Lower leg skin (tissue), 4 donors: ENCODE data around the gene FRAT1. TPM values are rescaled to one million over a fixed set of nuclear protein-coding genes. Genes with fewer than 3 reads are reported as not detected.
A peak's percentile ranks its signal among the peaks of the same experiment; 100 is the strongest.
"Not testable (repeated sequence)": the region's sequence is repeated elsewhere in the genome, so short reads cannot be mapped to it uniquely, and the experiment has no call there.

Source experiments
- DNase-seq, 2 donors: peaks; one replicate each; pipeline ENCODE4 v3.0.0-alpha.2; 2019; ENCODE audit warnings: low spot score in 2 of 2
- H3K4me3 ChIP-seq: fragments of 200-600 bp; sonication (generic); 2 replicates; pipeline ENCODE4 v1.5.1; 2017; ENCODE audit warnings: mild to moderate bottlenecking, low read depth; ENCODE audit not compliant: poor library complexity, severe bottlenecking
- POLR2A ChIP-seq, 2 donors: fragments of 450-650 bp; IDR thresholded peaks; one replicate each; pipeline ENCODE4 v1.6.1; 2016 to 2017; ENCODE audit warnings: antibody characterized with exemption in 2 of 2, mild to moderate bottlenecking in 1 of 2, moderate library complexity in 1 of 2
- WGBS, 2 donors: methylation state at CpG; one replicate each; pipeline ENCODE4 v1.1.5; 2018; 5-methylcytosine and 5-hydroxymethylcytosine counted together
- intact Hi-C: fragments of 100-400 bp; cut with DNase I; formaldehyde crosslinking; loops from one replicate; pipeline ENCODE4 v1.15.0; 2023; ENCODE audit warnings: low total_unique reads
- total RNA-seq, 4 donors: library from RNA; depleted of rRNA; stranded (reverse); fragments of >200 nt; gene quantifications; one replicate each; pipeline ENCODE4 v1.1.0, GENCODE V29; 2016
- TF ChIP-seq, protein P1 (sequence below), 3 donors: fragments of 450-650 bp; IDR thresholded peaks; one replicate each; pipeline ENCODE4 v1.5.1; 2016; ENCODE audit warnings: antibody characterized with exemption in 3 of 3, mild to moderate bottlenecking in 3 of 3, moderate library complexity in 2 of 3

FRAT1 gene
- total RNA-seq, 4 donors from 2014 or later = 4.6 to 16.9 (median 9.4) TPM

DNA sequence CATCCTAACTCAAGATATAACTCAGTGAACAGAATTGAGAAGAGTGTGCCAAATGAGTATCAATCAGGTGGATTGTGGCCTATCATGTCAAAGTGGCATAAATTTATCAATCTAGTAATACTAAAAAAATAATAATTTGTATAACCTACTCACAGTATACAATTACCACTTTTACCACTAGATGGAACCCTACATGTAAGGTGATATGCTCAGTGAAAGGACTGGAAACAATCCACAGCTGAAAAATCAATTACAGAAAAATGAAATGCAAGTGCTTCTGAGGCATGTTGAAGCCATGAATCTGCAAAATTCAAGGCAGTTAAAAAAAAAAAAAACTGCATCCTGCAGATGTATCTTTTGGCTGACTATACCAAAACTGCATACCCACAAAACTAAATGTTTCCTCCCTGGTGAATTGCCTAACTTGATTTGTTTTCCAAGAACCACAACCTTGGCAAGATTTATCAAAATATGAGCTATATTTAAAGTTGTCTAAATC, 40.5 kb upstream of the FRAT1 start:
- TF ChIP-seq, protein P1, sequence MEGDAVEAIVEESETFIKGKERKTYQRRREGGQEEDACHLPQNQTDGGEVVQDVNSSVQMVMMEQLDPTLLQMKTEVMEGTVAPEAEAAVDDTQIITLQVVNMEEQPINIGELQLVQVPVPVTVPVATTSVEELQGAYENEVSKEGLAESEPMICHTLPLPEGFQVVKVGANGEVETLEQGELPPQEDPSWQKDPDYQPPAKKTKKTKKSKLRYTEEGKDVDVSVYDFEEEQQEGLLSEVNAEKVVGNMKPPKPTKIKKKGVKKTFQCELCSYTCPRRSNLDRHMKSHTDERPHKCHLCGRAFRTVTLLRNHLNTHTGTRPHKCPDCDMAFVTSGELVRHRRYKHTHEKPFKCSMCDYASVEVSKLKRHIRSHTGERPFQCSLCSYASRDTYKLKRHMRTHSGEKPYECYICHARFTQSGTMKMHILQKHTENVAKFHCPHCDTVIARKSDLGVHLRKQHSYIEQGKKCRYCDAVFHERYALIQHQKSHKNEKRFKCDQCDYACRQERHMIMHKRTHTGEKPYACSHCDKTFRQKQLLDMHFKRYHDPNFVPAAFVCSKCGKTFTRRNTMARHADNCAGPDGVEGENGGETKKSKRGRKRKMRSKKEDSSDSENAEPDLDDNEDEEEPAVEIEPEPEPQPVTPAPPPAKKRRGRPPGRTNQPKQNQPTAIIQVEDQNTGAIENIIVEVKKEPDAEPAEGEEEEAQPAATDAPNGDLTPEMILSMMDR (IDR thresholded peaks at IDR 0.05) = peak in 1 of 3 donors; percentile 22
- no peak for TF ChIP-seq POLR2A (IDR thresholded peaks at IDR 0.05)
- intact Hi-C loops = loop anchor here (10.0 kb wide), 1 partner anchor 56 kb away; the partner anchor contains the start of gene FRAT2
- DNase-seq = no peak
- H3K4me3 ChIP-seq = no peak overlapping the region

DNA sequence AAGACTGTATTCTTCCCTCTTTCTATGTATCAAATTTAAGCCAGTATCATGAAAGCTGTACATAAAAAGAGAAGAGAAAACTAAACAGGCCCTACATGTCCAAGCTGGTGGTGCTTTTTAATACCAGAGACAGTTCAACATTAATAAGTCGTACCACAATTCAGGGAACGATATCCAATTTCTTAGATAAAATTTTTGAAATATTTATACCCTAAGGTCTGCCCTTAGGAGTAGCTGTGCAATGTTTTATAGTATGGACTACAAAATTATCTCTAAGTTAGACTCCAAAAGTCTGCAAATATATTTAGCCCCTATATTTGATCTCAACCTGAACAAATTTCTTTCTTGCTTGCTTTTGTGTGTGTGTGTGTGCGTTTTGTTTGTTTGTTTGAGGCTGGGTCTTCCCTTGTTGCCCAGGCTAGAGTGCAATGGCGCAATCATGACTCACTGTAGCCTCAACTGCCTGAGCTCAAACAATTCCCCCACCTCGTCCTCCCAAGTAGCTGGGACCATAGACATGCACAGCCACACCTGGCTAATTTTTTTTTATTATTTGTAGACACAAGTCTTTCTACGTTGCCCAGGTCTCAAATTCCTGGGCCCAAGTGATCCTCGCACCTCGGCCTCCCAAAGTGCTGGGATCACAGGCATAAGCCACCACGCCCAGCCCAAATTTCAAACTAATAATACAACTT, 39.8 kb upstream of the FRAT1 start:
- DNase-seq = peak in 1 of 2 donors; percentile 76
- WGBS, 2 donors = 64 to 68% methylated on average over 9 of the region's 9 CpGs
- H3K4me3 ChIP-seq = no peak overlapping the region
- intact Hi-C loops = loop anchor here (10.0 kb wide), 1 partner anchor 56 kb away; the partner anchor contains the start of gene FRAT2
- TF ChIP-seq, protein P1 (IDR thresholded peaks at IDR 0.05) = no peak
- no peak for TF ChIP-seq POLR2A (IDR thresholded peaks at IDR 0.05)

DNA sequence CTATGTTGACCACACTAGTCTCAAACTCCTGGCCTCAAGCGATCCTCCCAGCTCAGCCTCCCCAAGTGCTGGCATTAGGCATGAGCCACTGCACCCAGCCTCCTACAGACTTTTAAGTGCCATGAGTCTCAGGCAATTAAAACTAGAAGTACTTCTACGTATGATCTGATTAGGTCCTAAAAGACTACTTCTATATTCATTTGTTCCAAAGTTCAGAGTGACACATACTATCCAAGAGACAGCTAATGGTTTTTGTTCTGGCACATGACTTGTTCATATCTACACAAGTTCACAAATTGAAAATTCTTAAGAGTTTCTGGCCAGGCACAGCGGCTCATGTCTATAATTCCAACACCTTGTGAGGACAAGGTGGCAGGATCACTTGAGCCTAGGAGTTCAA, 38.3 kb upstream of the FRAT1 start:
- intact Hi-C loops = no loop called here
- TF ChIP-seq, protein P1 (IDR thresholded peaks at IDR 0.05) = no peak
- TF ChIP-seq POLR2A (IDR thresholded peaks at IDR 0.05) = no peak
- peak in 1 of 2 donors; percentile 26 for DNase-seq
- H3K4me3 ChIP-seq = no peak overlapping the region
- 65 to 89% methylated on average over 3 of the region's 3 CpGs for WGBS, 2 donors

DNA sequence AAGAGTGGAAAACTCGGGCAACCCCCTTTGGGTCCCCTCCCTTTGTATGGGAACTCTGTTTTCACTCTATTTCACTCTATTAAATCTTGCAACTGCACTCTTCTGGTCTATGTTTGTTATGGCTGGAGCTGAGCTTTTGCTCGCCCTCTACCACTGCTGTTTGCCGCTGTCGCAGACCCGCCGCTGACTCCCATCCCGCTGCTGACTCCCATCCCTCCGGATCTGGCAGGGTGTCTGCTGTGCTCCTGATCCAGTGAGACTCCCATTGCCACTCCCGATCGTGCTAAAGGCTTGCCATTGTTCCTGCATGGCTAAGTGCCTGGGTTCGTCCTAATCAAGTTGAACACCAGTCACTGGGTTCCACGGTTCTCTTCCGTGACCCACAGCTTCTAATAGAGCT, 29.0 kb upstream of the FRAT1 start:
- peak in 1 of 2 donors; percentile 65 for DNase-seq
- intact Hi-C loops = not testable (repeated sequence)
- WGBS, 2 donors = 91 to 92% methylated on average over 13 of the region's 13 CpGs

DNA sequence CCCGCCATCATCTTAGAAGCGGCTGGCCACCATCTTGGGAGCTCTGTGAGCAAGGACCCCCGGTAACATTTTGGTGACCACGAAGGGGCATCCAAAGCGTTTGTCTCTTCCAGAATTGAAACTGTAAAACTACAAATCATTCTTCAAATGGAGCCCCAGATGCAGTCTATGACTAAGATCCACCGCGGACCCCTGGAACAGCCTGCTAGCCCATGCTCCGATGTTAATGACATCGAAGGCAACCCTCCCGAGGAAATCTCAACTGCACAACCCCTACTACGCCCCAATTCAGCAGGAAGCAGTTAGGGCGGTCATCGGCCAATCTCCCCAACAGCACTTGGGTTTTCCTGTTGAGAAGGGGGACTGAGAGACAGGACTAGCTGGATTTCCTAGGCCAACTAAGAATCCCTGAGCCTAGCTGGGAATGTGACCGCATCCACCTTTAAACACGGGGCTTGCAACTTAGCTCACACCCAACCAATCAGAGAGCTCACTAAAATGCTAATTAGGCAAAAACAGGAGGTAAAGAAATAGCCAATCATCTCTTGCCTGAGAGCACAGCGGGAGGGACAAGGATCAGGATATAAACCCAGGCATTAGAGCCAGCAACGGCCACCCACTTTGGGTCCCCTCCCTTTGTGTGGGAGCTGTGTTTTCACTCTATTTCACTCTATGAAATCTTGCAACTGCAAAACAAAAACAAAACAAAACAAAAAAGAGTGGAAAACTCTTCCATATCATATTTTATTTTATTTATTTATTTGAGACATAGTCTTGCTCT, 28.3 kb upstream of the FRAT1 start:
- intact Hi-C loops = not testable (repeated sequence)

More for the DNA sequence above, 29.0 kb upstream of the FRAT1 start:
- H3K4me3 ChIP-seq = not testable (repeated sequence)

DNA sequence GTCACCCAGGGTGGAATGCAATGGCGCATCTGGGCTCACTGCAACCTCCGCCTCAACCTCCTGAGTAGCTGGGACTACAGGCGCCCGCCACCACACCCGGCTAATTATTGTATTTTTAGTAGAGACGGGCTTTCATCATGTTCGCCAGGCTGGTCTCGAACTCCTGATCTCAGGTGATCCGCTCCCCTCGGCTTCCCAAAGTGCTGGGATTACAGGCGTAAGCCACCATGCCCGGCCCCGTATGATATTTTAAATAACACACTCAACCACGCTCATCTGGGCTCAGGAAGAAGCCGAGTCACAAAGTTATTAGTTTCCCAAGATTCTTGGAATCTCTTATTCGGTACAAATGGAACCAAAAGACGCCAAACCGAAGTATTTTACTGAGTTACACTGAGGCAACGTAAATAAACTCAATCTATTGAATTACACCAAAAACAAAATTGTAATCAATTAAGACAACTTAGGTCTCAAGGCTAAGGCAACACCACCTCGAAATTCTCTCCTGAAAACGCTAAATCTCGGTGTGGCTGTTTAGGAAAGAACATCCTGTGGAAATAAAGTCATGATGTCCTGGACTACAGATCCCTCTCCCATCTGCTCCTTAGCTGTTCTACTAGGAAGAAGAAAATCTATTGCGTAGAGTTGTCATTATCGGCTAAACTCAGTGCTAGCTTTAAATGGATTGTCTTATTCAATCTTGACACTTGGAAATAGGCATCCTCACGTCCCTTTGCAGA, 27.5 kb upstream of the FRAT1 start:
- 53 to 54% methylated on average over 25 of the region's 25 CpGs for WGBS, 2 donors
- peak in 1 of 2 donors; percentile 48 for DNase-seq
- intact Hi-C loops = no loop called here
- TF ChIP-seq, protein P1 (IDR thresholded peaks at IDR 0.05) = no peak
- TF ChIP-seq POLR2A (IDR thresholded peaks at IDR 0.05) = no peak
- H3K4me3 ChIP-seq = peak overlapping the region; percentile 78

More for the DNA sequence above, 28.3 kb upstream of the FRAT1 start:
- not testable (repeated sequence) for H3K4me3 ChIP-seq
- DNase-seq = peak in 1 of 2 donors; percentile 77
- WGBS, 2 donors = 91 to 92% methylated on average over 17 of the region's 17 CpGs
